ENCODE data around the gene STX5. TPM values are rescaled to one million over a fixed set of nuclear protein-coding genes. Genes with fewer than 3 reads are reported as not detected.

STX5 gene
- polyA plus RNA-seq, 2 of the 4 experiments (the other 2 are of a cell fraction): 19.5 to 32.3 TPM

- TF ChIP-seq ZFP36 (IDR thresholded peaks at IDR 0.05; ENCODE audit: borderline replicate concordance, partially characterized antibody) (no peak), POLR2A (IDR thresholded peaks at IDR 0.05; ENCODE audit: low read length) (peak; percentile 99), HOXB5 (CRISPR knock-in tag; IDR thresholded peaks at IDR 0.05) (no peak), FOSL2 (IDR thresholded peaks at IDR 0.05) (no peak), FOSL2 (CRISPR knock-in tag; IDR thresholded peaks at IDR 0.05) (no peak), ATOH8 (CRISPR knock-in tag; IDR thresholded peaks at IDR 0.05; ENCODE audit: low read depth) (no peak), ZSCAN20 (CRISPR knock-in tag; IDR thresholded peaks at IDR 0.05) (no peak)
Measured at GRCh38 chr11:62880803-62881578, 49.1 kb upstream of the STX5 start, which contains the start of gene SLC3A2 (continued).

GRCh38 chr11:62880231-62880802, 48.5 kb upstream of the STX5 start:
- DNase-seq (ENCODE audit: low read depth in 1 of 2, low spot score in 1 of 2) (peak; percentile 37 to 38), ATAC-seq (peak; percentile 25 to 30), FAIRE-seq (no peak)
- Histone ChIP-seq H3K4me2 (peak overlapping the region; percentile 91), H3K27ac (peak overlapping the region; percentile 97 to 100), H3K4me3 (peak overlapping the region; percentile 89), H3K4me1 (peaks cover 40% of the 10 kb centered on the region), H3K9me3 (no peaks in the 10 kb centered on the region)
- 8% methylated on average over 16 of the region's 16 CpGs for WGBS (ENCODE audit: missing lambda C conversion rate)
- TF ChIP-seq TFCP2L1 (CRISPR knock-in tag; IDR thresholded peaks at IDR 0.05) (no peak), MAZ (IDR thresholded peaks at IDR 0.05; ENCODE audit: borderline replicate concordance, low read depth, low read length) (no peak)
- ChIA-PET POLR2A (interaction anchor here (1.0 to 3.2 kb wide), 8 partner anchors 10 to 209 kb away, joined by 3 to 48 read pairs (median 8); partner anchors contain the start of genes UQCC3, WDR74 and ZBTB3), CTCF (interaction anchor here (1.0 to 6.1 kb wide), 6 partner anchors 8 to 79 kb away, joined by 3 to 42 read pairs (median 7); no protein-coding TSS in a partner anchor)

GRCh38 chr11:62879235-62879978, 47.6 kb upstream of the STX5 start:
- DNase-seq (ENCODE audit: low read depth in 1 of 2, low spot score in 1 of 2) (no peak), ATAC-seq (no peak), FAIRE-seq (no peak)
- POLR2A ChIA-PET: interaction anchor here (1.2 kb wide), 1 partner anchor 38 kb away, joined by 7 read pairs; no protein-coding TSS in a partner anchor
- no peaks in the 10 kb centered on the region for H3K9me3 ChIP-seq
- peak overlapping the region; percentile 91 for H3K4me2 ChIP-seq
- H3K4me3 ChIP-seq: no peak overlapping the region
- 73% methylated on average over 7 of the region's 7 CpGs for WGBS (ENCODE audit: missing lambda C conversion rate)
- H3K4me1 ChIP-seq: peaks cover 31% of the 10 kb centered on the region
- CTCF ChIA-PET: interaction anchor here (0.9 to 1.0 kb wide), 2 partner anchors 16 to 93 kb away, joined by 3 to 5 read pairs; no protein-coding TSS in a partner anchor
- TF ChIP-seq FOXS1 (CRISPR knock-in tag; IDR thresholded peaks at IDR 0.05) (no peak), ZFP36 (IDR thresholded peaks at IDR 0.05; ENCODE audit: borderline replicate concordance, partially characterized antibody) (no peak), ZSCAN20 (CRISPR knock-in tag; IDR thresholded peaks at IDR 0.05) (no peak), PHF8 (IDR thresholded peaks at IDR 0.05; ENCODE audit: borderline replicate concordance, low read depth) (no peak), SMC3 (IDR thresholded peaks at IDR 0.05) (no peak), JUNB (IDR thresholded peaks at IDR 0.05) (no peak), ATOH8 (CRISPR knock-in tag; IDR thresholded peaks at IDR 0.05; ENCODE audit: low read depth) (no peak), POLR2AphosphoS2 (conservative IDR thresholded peaks at IDR 0.05; ENCODE audit: low read length) (no peak), ZC3H11A (IDR thresholded peaks at IDR 0.05) (no peak), JUN (IDR thresholded peaks at IDR 0.05) (no peak), MAX (IDR thresholded peaks at IDR 0.05) (no peak)
- H3K27ac ChIP-seq: peak overlapping the region; percentile 97 to 100

All from A549 (cell line).